Measurements from ENCODE around the gene ANKS1A.
"Not testable (repeated sequence)": the region's sequence is repeated elsewhere in the genome, so short reads cannot be mapped to it uniquely, and the experiment has no call there.

ANKS1A gene

GRCh38 chr6:35087361-35088280 lies 198.6 kb downstream of the ANKS1A start:
- no peak for DNase-seq

DNA sequence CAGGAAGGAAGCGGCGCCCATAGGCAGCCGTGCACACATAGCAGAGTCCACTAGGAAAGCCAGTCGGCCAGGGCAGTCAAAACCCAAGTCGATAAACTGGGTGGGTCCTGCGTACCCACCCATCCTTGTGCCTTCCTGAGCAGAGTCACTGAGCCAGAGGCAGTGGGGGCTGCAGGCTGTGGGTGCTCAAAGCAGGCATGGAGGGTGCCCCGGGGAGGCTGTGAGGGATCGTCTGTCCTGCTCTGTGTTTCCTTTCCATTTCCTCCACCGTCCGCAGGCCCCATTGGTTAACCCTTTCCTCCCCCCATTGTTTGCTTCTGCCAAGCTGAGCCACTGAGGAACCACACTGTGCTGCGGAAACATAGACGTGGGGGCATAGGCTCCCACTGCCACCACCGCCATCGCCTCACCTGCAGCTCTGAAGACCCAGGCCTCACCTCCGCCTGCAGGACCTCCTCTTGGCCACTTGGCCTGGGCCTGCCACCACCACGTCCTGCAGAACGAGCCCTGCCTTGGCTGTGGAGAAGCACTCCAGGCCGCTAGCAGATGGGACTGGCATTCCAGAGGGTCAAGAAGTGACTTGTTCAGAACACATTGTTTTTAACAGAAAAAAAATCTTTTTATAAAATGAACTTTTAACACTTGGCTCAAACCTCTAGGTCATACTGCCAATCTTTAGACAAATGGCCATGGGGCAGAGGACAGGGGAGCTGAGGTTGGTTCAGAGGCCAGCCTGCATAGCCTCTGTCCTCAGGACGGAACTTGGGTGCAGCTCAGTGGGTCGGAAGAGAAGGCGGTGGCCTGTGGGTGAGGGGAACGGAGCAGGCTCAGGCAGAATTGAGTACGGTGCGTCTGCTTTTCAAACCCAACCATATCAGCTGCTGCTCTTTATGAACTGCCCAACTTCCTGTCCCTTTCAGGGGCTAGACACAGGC lies 199.5 kb downstream of the ANKS1A start:
- DNase-seq = no peak

- no peak for DNase-seq
These were observed 200.3 kb downstream of the ANKS1A start for GRCh38 chr6:35089216-35089934.

GRCh38 chr6:35089935-35090505 lies 201.0 kb downstream of the ANKS1A start:
- DNase-seq = peak in 1 of 2 experiments; percentile 39

DNA sequence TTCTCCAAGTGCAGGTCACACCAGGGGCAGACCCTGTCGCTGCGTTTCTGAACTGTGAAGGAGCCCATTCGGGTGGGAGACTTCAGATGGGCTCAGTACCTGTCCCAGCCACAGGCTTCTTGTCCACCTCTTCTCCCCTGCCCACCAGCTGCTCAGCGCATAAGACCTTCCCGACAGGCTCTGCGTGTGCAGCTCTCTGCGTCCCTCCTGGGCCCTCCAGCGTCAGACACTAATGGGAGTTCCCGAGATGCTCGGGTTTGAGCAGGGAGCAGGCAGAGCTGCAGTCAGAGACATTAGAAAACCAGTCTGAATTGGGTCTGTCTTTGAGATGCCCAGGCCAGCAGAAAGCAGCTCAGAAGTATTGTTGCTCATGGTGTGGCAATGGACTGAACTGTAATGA lies 201.7 kb downstream of the ANKS1A start:
- no peak for DNase-seq

DNA sequence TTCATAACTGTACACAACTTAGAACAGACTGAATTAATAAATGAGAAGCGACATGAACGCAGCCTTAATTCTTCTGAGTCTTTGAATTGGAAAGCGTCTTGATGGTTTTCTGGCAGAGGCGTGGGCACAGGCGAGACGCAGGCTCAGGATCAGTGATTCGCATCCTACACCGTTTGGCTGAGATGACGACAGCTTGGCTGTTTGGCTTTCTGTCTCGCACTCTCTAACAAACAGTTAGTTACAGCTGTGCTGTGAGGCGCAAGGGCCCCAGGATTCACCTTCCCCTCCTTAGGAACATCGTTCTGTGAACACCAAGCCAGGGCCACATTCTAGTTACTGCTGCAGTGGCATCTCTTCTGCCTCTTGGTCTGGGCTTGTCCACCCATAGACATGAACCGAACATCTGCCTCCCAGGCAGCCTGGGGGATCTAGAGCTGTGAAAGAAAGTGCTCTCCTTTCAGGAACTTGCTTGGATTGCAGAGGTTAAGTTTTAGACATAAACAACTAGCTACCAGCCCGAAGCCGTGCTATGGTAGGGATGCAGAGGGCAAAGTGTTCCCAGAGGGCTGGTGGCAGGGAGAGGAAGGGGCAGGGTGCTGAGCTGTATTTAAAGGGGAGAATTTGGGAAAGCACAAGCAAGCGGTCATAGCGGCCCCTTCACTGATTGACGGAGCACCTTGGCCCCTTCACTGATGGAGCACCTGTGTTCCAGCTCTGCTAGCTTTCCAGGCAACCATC lies 202.5 kb downstream of the ANKS1A start:
- peak; percentile 22 to 65 for DNase-seq

GRCh38 chr6:35092362-35093117 lies 203.5 kb downstream of the ANKS1A start:
- peak in 1 of 2 experiments; percentile 38 for DNase-seq

- no peak for DNase-seq
These were observed 204.0 kb downstream of the ANKS1A start for GRCh38 chr6:35093118-35093445.

GRCh38 chr6:35093783-35094182 lies 204.7 kb downstream of the ANKS1A start:
- DNase-seq = no peak

DNA sequence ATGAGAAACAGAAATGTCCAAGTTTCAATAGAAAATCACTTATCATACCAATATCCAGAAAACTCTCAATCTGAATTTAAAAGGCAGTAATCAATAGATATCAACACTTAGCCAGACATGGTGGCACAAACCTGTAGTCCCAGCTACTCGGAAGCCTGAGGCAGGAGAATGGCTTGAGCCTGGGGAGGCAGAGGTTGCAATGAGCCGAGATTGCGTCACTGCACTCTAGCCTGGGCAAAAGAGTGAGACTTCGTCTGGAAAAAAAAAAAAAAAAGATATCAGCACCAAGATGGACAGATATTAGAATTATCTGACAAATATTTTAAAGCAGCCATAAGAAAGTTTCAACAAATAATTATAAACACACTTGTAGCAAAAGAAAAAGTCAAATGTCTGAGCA lies 205.1 kb downstream of the ANKS1A start:
- no peak for DNase-seq

- peak; percentile 58 to 83 for DNase-seq
These were observed 207.2 kb downstream of the ANKS1A start for GRCh38 chr6:35096129-35096862.

GRCh38 chr6:35099116-35099515 lies 210.1 kb downstream of the ANKS1A start:
- no peak for DNase-seq

- no peak for DNase-seq
These were observed 216.0 kb downstream of the ANKS1A start for GRCh38 chr6:35105078-35105477.

DNA sequence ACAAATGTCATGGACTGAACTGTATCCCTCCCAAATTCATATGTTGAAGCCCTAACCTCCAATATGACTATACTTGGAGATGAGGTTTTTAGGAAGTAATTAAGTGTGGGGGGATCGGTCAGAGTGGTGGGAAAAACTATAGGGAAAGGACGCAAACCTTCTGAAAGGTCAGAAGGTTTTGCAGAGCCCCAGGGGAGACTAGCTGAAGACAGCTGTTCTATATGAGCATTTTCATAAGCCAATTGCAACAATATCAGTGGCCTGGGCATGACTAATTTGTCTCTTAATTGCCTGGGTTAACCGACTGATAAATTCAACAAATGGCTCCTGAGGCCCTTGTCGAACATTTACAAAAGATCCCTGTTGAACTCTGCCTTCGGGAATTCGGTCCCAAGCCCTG lies 217.0 kb downstream of the ANKS1A start:
- not testable (repeated sequence) for DNase-seq

- DNase-seq = not testable (repeated sequence)
These were observed 218.2 kb downstream of the ANKS1A start for GRCh38 chr6:35107208-35107607.

GRCh38 chr6:35107761-35108160 lies 218.7 kb downstream of the ANKS1A start:
- not testable (repeated sequence) for DNase-seq

DNA sequence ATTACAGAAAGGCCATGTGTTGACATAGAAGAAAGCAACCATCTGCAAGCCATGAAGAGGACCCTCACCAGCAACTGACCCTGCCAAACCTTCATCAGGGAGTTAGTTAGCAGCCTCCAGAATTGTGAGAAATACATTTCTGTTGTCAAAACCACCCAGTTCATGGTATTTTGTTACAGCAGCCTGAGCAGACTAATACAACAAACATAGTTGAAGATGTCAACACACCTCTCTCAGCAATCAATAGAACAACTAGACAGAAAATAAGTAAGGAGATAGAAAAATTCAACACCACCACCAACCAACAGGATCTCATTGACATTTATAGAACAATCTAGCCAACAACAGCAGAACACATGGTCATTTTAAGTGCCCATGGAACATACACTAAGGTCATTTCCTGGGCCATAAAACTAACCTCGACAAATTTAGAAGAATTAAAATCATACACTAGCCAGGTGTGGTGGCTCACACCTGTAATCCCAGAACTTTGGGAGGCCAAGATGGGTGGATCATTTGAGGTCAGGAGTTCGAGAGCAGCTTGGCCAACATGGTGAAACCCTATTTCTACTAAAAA lies 219.3 kb downstream of the ANKS1A start:
- no peak for DNase-seq

DNA sequence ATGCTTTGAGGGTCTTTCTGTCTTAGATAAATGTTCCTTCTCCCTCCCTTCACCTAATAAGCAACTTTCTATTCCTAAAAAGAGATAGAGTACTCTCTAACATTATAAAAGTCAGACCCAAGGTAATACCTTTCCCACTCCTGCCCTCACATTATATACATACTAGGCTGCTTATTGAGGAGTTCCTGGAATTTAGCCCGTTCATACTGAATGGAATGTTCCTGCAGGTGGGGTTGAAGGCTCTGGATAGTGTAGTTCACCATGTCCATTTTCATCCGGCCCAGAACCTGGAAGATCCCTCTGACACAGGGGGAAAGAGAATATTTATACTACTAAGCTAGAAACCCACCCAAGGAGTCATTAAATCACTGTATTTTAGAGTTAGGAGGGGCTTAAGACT lies 231.7 kb downstream of the ANKS1A start:
- no peak for DNase-seq

DNA sequence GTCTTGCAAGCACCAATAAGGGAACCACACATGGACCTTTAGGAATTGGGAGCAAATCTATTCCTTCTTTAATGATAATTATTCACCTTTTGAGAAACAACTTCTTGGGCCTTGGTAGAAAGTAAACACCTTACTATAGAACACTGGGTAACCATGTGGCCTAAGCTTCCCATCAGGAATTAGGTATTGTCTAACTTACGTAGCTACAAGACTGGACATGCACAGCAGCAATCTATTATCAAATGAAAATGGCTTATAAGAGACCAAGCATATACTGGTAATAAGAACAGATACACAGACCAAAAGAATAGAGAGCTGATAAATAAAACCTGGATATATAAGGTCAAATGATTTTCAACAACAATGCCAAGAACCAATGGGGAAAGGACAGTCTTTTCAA lies 235.3 kb downstream of the ANKS1A start:
- no peak for DNase-seq

DNA sequence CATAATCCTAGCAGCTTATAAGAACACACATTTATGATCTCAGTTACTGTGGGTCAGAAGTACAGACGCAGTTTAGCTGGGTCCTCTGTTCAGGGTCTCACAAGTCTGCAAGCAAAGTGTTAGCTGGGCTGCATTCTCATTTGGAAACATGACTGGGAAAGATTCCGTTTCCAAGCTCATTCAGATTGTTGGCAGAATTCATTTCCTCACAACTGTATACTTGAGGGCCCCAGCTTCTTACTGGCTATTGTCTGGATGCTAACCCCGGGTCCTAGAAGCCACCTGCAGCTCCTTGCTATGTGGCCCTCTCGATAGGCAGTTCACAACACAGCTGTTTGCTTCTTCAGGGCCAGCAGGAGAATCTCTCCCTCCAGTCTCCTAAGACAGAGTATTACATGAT lies 239.0 kb downstream of the ANKS1A start:
- no peak for DNase-seq

Data from NCI-H446 (cell line).